Pancreas (tissue), 10 donors: ENCODE results near the gene CCL5. TPM values are rescaled to one million over a fixed set of nuclear protein-coding genes. Genes with fewer than 3 reads are reported as not detected.

Source experiments
- ATAC-seq, 4 donors: fragments of 200-7000 bp; cut with Tn5 transposase; one replicate each; pipeline versions ENCODE4 v1.8.0 to v1.9.1; 2020; ENCODE audit warnings: mild to moderate bottlenecking in 4 of 4, moderate library complexity in 4 of 4
- DNase-seq, 6 donors: peaks; one replicate each; pipeline ENCODE4 v3.0.0-alpha.2; 2020
- FAIRE-seq: peaks from 2 replicates; lab custom pipeline; 2012; peaks lifted over from hg19 to GRCh38; lab: Jason Lieb, UNC
- H3K27ac ChIP-seq, 4 donors: fragments of 200-600 bp; sonication (generic); 1 replicate in 3 of 4; 2 replicates in 1 of 4; pipeline versions ENCODE4 v1.5.0 to v1.8.0; 2020
- H3K27me3 ChIP-seq, 4 donors: fragments of 200-600 bp; one replicate each; pipeline ENCODE4 v1.8.0; 2021
- H3K36me3 ChIP-seq, 3 donors: fragments of 200-600 bp; sonication (generic) in 1 of 3; one replicate each; pipeline versions ENCODE4 v1.5.0 to v1.8.0; 2020 to 2021
- H3K4me1 ChIP-seq, 3 donors: fragments of 200-600 bp; one replicate each; pipeline ENCODE4 v1.8.0; 2021
- H3K4me3 ChIP-seq, 4 donors: fragments of 200-600 bp; sonication (generic) in 2 of 4; one replicate each; pipeline versions ENCODE4 v1.5.0 to v1.8.0; 2020 to 2021
- H3K9me3 ChIP-seq, 4 donors: fragments of 200-600 bp; one replicate each; pipeline ENCODE4 v1.8.0; 2021
- WGBS, 2 donors: extraction: QIAGEN DNeasy Blood & Tissue Kit; methylation state at CpG; one replicate each; pipeline ENCODE4 v1.1.7; 2013; 5-methylcytosine and 5-hydroxymethylcytosine counted together
- intact Hi-C, 3 donors: fragments of 100-400 bp; cut with DNase I; formaldehyde crosslinking; loops; one replicate each; pipeline versions ENCODE4 v1.11.1 to v1.14.2; 2022
- polyA plus RNA-seq, 2 donors: library from polyadenylated mRNA; stranded (reverse); fragments of 200-250 nt; gene quantifications; one replicate each; pipeline ENCODE4 v1.2.3, GENCODE V29; 2013
- total RNA-seq, 6 donors: library from RNA; stranded (reverse); fragmentation: NEBNext Ultra II Directional in 4 of 6; extraction: Animal tissue kit (Norgen Biotek cat#: 25700) in 4 of 6; gene quantifications; one replicate each; pipeline versions ENCODE4 v1.2.1 to v1.2.4, GENCODE V29; 2021 to 2023
- TF ChIP-seq, protein P1 (sequence below), 4 donors: fragments of 200-600 bp; sonication (generic) in 3 of 4; IDR thresholded peaks; one replicate each; pipeline versions ENCODE4 v1.5.0 to v1.8.0; 2021; ENCODE audit warnings: antibody characterized with exemption in 4 of 4
- donor health status: healthy with polysubstance abuse.
- donor health status: DM: no; HTN: no; CAD: no; lungs with moderate emphysema.
- donor health status: DM: no; HTN: no; CAD: no.
- donor health status: control.
- donor health status: control.
- donor health status: Bipolar disorder and iron deficiency.
- donor health status: DM: yes; HTN: yes; CAD: no.
- donor health status: DM: no; HTN: no; CAD: no.
- donor health status: DM: no; HTN: no; CAD: no.
- donor health status: DM: yes; HTN: yes; CAD: no.

CCL5 gene
- total and polyA plus RNA-seq, 8 donors, result 0.47 to 3.5 (median 1.8) TPM

DNA sequence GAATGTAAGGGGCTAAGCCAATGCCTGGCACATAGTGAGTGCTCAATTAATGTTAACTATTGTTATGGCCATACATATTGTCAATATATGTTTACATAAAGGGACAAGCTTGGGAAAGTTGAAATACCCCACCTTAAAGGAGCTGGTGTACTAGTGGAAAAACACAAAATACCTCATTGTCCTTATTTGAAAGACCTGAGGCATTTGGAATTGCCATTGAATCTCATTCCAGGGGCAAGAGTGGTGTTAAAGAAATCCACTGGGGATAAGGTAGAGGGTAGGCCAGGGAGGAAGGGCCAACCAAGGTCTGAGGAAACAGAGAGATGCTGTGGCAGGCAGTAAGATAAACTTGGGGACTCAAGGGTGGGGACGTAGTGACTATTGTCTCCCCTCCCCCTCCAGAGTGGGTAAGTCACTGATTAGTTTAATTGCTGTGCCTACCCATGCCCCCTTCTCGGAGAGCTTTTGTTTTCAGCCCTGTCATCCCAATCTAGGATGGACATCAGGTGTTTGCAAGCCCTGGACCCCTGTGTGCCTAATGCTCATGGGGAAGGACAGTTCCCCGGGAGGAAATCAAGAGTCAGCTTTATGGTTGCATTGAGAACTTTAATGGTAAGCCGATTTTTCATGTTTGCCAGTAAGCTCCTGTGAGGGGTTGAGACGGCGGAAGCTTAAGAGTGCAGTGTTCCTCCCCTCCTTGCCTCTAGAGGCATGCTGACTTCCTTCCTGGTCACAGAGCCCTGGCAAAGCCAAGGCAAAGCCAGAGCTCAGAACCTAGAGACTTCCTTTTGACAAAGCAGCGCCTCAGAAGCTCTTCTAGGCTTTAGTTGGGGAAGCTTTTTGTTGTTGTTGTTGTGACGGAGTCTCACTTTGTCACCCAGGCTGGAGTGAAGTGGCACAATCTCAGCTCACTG is 9.0 kb downstream of the CCL5 start:
- intact Hi-C loops, result no loop called here
- peak in 1 of 4 donors; percentile 27 for ATAC-seq
- TF ChIP-seq, protein P1, sequence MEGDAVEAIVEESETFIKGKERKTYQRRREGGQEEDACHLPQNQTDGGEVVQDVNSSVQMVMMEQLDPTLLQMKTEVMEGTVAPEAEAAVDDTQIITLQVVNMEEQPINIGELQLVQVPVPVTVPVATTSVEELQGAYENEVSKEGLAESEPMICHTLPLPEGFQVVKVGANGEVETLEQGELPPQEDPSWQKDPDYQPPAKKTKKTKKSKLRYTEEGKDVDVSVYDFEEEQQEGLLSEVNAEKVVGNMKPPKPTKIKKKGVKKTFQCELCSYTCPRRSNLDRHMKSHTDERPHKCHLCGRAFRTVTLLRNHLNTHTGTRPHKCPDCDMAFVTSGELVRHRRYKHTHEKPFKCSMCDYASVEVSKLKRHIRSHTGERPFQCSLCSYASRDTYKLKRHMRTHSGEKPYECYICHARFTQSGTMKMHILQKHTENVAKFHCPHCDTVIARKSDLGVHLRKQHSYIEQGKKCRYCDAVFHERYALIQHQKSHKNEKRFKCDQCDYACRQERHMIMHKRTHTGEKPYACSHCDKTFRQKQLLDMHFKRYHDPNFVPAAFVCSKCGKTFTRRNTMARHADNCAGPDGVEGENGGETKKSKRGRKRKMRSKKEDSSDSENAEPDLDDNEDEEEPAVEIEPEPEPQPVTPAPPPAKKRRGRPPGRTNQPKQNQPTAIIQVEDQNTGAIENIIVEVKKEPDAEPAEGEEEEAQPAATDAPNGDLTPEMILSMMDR (IDR thresholded peaks at IDR 0.05), result no peak

DNA sequence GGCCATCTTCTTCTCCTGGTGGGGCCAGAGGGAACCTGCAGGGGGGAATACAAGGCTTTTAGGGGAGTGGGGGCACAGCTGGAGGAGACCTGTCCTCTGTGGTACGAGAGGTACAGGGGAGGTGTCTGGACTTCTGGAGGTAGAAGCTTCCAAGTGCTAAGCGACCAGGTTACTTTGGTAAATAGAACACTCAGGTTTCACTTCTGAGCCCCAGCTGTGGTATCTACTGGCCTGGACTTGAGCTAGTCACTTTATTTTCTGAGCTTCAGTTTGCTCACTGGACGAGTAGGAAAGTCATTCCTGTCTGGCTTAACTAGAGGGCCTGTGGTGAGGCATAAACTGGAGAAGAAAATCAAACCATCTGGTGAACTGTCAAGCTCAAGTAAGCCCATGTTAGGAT is 11.4 kb downstream of the CCL5 start, which contains the start of gene HEATR9:
TSS of gene HEATR9 (minus strand) at position 155 of the 400 bp plus-strand sequence. CDS start at position 6, 149 bp downstream.
- WGBS, 2 donors, result 68 to 85% methylated on average over 3 of the region's 3 CpGs
- no peak for DNase-seq
- intact Hi-C loops, result no loop called here

More for the DNA sequence above, 9.0 kb downstream of the CCL5 start:
- Histone ChIP-seq H3K36me3 (no peaks in the 10 kb centered on the region), H3K27me3 (no peaks in the 10 kb centered on the region), H3K4me3 (no peak overlapping the region), H3K27ac (no peak overlapping the region), H3K4me1 (no peaks in the 10 kb centered on the region), H3K9me3 (no peaks in the 10 kb centered on the region)
- 73 to 75% methylated on average over 8 of the region's 8 CpGs for WGBS, 2 donors
- FAIRE-seq (no peak), DNase-seq (no peak)

DNA sequence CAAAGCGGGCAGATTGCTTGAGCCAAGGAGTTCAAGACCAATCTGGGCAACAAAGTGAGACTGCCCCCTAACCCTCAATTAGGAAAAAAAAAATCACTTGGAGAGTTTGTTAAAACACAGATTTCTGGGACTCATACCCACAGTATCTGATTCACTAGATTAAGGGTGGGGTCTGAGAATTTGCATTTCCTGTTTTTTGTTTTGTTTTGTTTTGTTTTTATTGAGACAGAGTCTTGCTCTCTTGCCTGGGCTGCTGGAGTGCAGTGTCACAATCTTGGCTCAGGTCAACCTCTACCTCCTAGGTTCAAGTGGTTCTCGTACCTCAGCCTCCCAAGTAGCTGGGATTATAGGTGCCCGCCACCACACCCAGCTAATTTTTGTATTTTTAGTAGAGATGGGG is 12.6 kb downstream of the CCL5 start:
- no peaks in the 10 kb centered on the region for H3K4me1 ChIP-seq
- H3K36me3 ChIP-seq, result no peaks in the 10 kb centered on the region
- intact Hi-C loops, result no loop called here
- no peak for FAIRE-seq
- H3K27ac ChIP-seq, result no peak overlapping the region
- no peak for DNase-seq
- TF ChIP-seq, protein P1 (IDR thresholded peaks at IDR 0.05), result no peak
- H3K27me3 ChIP-seq, result no peaks in the 10 kb centered on the region
- no peaks in the 10 kb centered on the region for H3K9me3 ChIP-seq
- ATAC-seq, result no peak
- 96 to 98% methylated on average over 3 of the region's 3 CpGs for WGBS, 2 donors
- H3K4me3 ChIP-seq, result no peak overlapping the region

More for the DNA sequence above, 11.4 kb downstream of the CCL5 start, which contains the start of gene HEATR9:
- no peaks in the 10 kb centered on the region for H3K4me1 ChIP-seq
- no peaks in the 10 kb centered on the region for H3K27me3 ChIP-seq
- H3K27ac ChIP-seq, result no peak within 1 kb of the TSS
- no peak within 1 kb of the TSS for H3K4me3 ChIP-seq
- FAIRE-seq, result no peak
- ATAC-seq, result no peak
- H3K36me3 ChIP-seq, result no peaks in the 10 kb centered on the region
- no peaks in the 10 kb centered on the region for H3K9me3 ChIP-seq
- TF ChIP-seq, protein P1 (IDR thresholded peaks at IDR 0.05), result no peak

DNA sequence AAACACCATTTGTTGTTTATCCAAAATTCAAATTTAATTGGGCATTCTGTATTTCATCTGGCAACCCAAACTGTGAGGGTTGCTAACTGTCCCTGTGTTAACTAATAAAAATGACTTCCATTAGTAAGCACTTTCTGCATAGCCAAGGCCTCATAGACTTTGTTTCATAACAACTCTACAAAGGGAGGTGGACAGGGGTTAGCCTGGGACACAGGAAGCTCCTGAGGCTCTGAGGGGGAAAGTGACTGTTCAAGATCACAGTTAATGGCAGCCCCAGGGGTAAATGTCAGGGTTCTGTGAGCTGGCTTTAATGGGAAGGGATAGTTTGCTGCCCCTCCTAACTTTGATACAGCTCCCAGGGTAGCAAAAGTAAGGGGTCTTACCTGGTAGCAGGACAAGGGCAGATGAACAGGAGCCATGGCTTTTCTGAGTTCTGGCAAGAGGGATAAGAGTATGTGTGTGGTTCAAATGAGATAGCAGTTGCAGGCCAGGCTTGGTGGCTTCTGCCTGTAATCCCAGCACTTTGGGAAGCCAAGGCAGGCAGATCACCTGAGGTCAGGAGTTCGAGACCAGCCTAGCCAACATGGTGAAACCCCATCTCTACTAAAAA is 13.7 kb downstream of the CCL5 start:
- Histone ChIP-seq H3K27ac (no peak overlapping the region), H3K4me3 (no peak overlapping the region), H3K27me3 (no peaks in the 10 kb centered on the region), H3K36me3 (no peaks in the 10 kb centered on the region), H3K9me3 (no peaks in the 10 kb centered on the region), H3K4me1 (no peaks in the 10 kb centered on the region)
- DNase-seq (no peak), ATAC-seq (no peak), FAIRE-seq (no peak)
- TF ChIP-seq, protein P1 (IDR thresholded peaks at IDR 0.05), result no peak
- 86 to 90% methylated on average over 1 of the region's 1 CpG for WGBS, 2 donors
- intact Hi-C loops, result no loop called here
